ENCODE measurements around the gene NDST4. TPM values are rescaled to one million over a fixed set of nuclear protein-coding genes. Genes with fewer than 3 reads are reported as not detected.

The NDST4 gene
- total RNA-seq, 1 experiment from 2014 or later, result not detected

GRCh38 chr4:114827651-114828050, 285.8 kb downstream of the NDST4 start:
- intact Hi-C loops (cut with micrococcal nuclease), result no loop called here
- Histone ChIP-seq H2AFZ (ENCODE audit: low read length) (no peak overlapping the region), H3K36me3 (ENCODE audit: low read depth, low read length) (no peaks in the 10 kb centered on the region), H3K9ac (ENCODE audit: low read length) (no peak overlapping the region), H4K20me1 (ENCODE audit: low read length) (no peaks in the 10 kb centered on the region), H3K4me1 (ENCODE audit: insufficient read depth, low read length) (no peaks in the 10 kb centered on the region), H3K9me2 (replicated peaks; ENCODE audit: low read length) (no peaks in the 10 kb centered on the region), H3K9me3 (ENCODE audit: low read length) (no peaks in the 10 kb centered on the region), H3K27me3 (ENCODE audit: low read length) (no peaks in the 10 kb centered on the region), H3K27ac (ENCODE audit: low read length) (no peak overlapping the region), H3F3A (ENCODE audit: low read length, unreplicated experiment) (no peaks in the 10 kb centered on the region), H3K4me3 (ENCODE audit: low read length) (no peak overlapping the region), H3K4me2 (ENCODE audit: low read length) (no peak overlapping the region), H3K79me2 (ENCODE audit: low read length) (no peaks in the 10 kb centered on the region)
- ChIA-PET POLR2A (ENCODE audit: unreplicated experiment) (no interaction called here), CTCF (no interaction called here)
- ATAC-seq (no peak), DNase-seq (no peak)
- no peak for TF ChIP-seq CTCF (conservative IDR thresholded peaks at IDR 0.05; ENCODE audit: low read depth, low read length)
- TF ChIP-seq EZH2 (IDR thresholded peaks at IDR 0.05; ENCODE audit: low read length, unreplicated experiment), result no peak
- TF ChIP-seq EZH2phosphoT487 (IDR thresholded peaks at IDR 0.05; ENCODE audit: borderline replicate concordance, low read length), result no peak
- BruUV-seq (replicated peaks), result no TSS peak

GRCh38 chr4:114815760-114816159, 297.7 kb downstream of the NDST4 start:
- Histone ChIP-seq H4K20me1 (ENCODE audit: low read length) (no peaks in the 10 kb centered on the region), H3K4me1 (ENCODE audit: insufficient read depth, low read length) (no peaks in the 10 kb centered on the region), H3K79me2 (ENCODE audit: low read length) (no peaks in the 10 kb centered on the region), H3K4me3 (ENCODE audit: low read length) (no peak overlapping the region), H3K27ac (ENCODE audit: low read length) (no peak overlapping the region), H3K9ac (ENCODE audit: low read length) (no peak overlapping the region), H2AFZ (ENCODE audit: low read length) (no peak overlapping the region), H3K27me3 (ENCODE audit: low read length) (no peaks in the 10 kb centered on the region), H3K36me3 (ENCODE audit: low read depth, low read length) (no peaks in the 10 kb centered on the region), H3K9me2 (replicated peaks; ENCODE audit: low read length) (no peaks in the 10 kb centered on the region), H3K9me3 (ENCODE audit: low read length) (no peaks in the 10 kb centered on the region), H3F3A (ENCODE audit: low read length, unreplicated experiment) (no peaks in the 10 kb centered on the region), H3K4me2 (ENCODE audit: low read length) (no peak overlapping the region)
- no TSS peak for BruUV-seq (replicated peaks)
- ChIA-PET CTCF (no interaction called here), POLR2A (ENCODE audit: unreplicated experiment) (no interaction called here)
- TF ChIP-seq EZH2 (IDR thresholded peaks at IDR 0.05; ENCODE audit: low read length, unreplicated experiment) (no peak), EZH2phosphoT487 (IDR thresholded peaks at IDR 0.05; ENCODE audit: borderline replicate concordance, low read length) (no peak), CTCF (conservative IDR thresholded peaks at IDR 0.05; ENCODE audit: low read depth, low read length) (no peak)
- DNase-seq, result no peak
- no peak for ATAC-seq
- intact Hi-C loops (cut with micrococcal nuclease), result loop anchor here (10.0 kb wide), 1 partner anchor 239 kb away; no protein-coding TSS in a partner anchor

GRCh38 chr4:114813961-114814360, 299.5 kb downstream of the NDST4 start:
- H3K79me2 ChIP-seq (ENCODE audit: low read length), result no peaks in the 10 kb centered on the region
- H3K4me2 ChIP-seq (ENCODE audit: low read length), result no peak overlapping the region
- H2AFZ ChIP-seq (ENCODE audit: low read length), result no peak overlapping the region
- H3K9me2 ChIP-seq (replicated peaks; ENCODE audit: low read length), result no peaks in the 10 kb centered on the region
- H3F3A ChIP-seq (ENCODE audit: low read length, unreplicated experiment), result no peaks in the 10 kb centered on the region
- no peak overlapping the region for H3K9ac ChIP-seq (ENCODE audit: low read length)
- H3K4me3 ChIP-seq (ENCODE audit: low read length), result no peak overlapping the region
- no peaks in the 10 kb centered on the region for H3K27me3 ChIP-seq (ENCODE audit: low read length)
- BruUV-seq (replicated peaks), result no TSS peak
- H4K20me1 ChIP-seq (ENCODE audit: low read length), result no peaks in the 10 kb centered on the region
- intact Hi-C loops (cut with micrococcal nuclease), result loop anchor here (10.0 kb wide), 1 partner anchor 241 kb away; no protein-coding TSS in a partner anchor
- ChIA-PET POLR2A (ENCODE audit: unreplicated experiment) (no interaction called here), CTCF (no interaction called here)
- ATAC-seq, result no peak
- H3K27ac ChIP-seq (ENCODE audit: low read length), result no peak overlapping the region
- H3K36me3 ChIP-seq (ENCODE audit: low read depth, low read length), result no peaks in the 10 kb centered on the region
- no peak for TF ChIP-seq EZH2phosphoT487 (IDR thresholded peaks at IDR 0.05; ENCODE audit: borderline replicate concordance, low read length)
- TF ChIP-seq EZH2 (IDR thresholded peaks at IDR 0.05; ENCODE audit: low read length, unreplicated experiment), result no peak
- TF ChIP-seq CTCF (conservative IDR thresholded peaks at IDR 0.05; ENCODE audit: low read depth, low read length), result no peak
- H3K4me1 ChIP-seq (ENCODE audit: insufficient read depth, low read length), result no peaks in the 10 kb centered on the region
- no peak for DNase-seq
- H3K9me3 ChIP-seq (ENCODE audit: low read length), result no peaks in the 10 kb centered on the region

All from PC-3 (cell line).